GM12878 (cell line): ENCODE measurements around the gene OLFML2A. TPM values are rescaled to one million over a fixed set of nuclear protein-coding genes. Genes with fewer than 3 reads are reported as not detected.
A peak's percentile ranks its signal among the peaks of the same experiment; 100 is the strongest.

Source experiments
- ASH2L ChIP-seq: fragments of 300-600, 200-600 bp; sonication (generic); IDR thresholded peaks from 2 replicates; pipeline ENCODE4 v1.6.1; 2017; ENCODE audit warnings: low read depth, mild to moderate bottlenecking, borderline replicate concordance
- BHLHE40 ChIP-seq, 2 experiments: fragments of 450-650 bp in 1 of 2; IDR thresholded peaks; 2 replicates each; pipeline ENCODE4 v1.6.1; 2011 to 2017; ENCODE audit warnings: low read depth in 2 of 2, borderline replicate concordance in 1 of 2, improper control_type of control experiment in 1 of 2, low read length in 1 of 2, mild to moderate bottlenecking in 1 of 2
- CHD1 ChIP-seq: IDR thresholded peaks from 2 replicates; pipeline ENCODE4 v1.6.1; 2012; ENCODE audit warnings: low read depth, low read length, improper control_type of control experiment
- CHD2 ChIP-seq: IDR thresholded peaks from 2 replicates; pipeline ENCODE4 v1.6.1; 2011; ENCODE audit warnings: low read depth, low read length, improper control_type of control experiment, borderline replicate concordance
- CTCF ChIP-seq, 3 experiments: IDR thresholded peaks in 2 of 3; conservative IDR thresholded peaks in 1 of 3; 2 replicates each; pipeline ENCODE4 v1.5.1; 2011; ENCODE audit warnings: low read depth in 3 of 3, low read length in 3 of 3, mild to moderate bottlenecking in 3 of 3, control low read depth in 2 of 3, moderate library complexity in 2 of 3, inconsistent platforms in 1 of 3, mixed read lengths in 1 of 3; ENCODE audit not compliant: control insufficient read depth in 2 of 3, insufficient read depth in 1 of 3; ENCODE audit errors: extremely low read depth in 1 of 3
- E2F8 ChIP-seq: fragments of 450-650 bp; IDR thresholded peaks from 2 replicates; pipeline ENCODE4 v1.6.1; 2018; ENCODE audit warnings: mild to moderate bottlenecking, low read depth, moderate library complexity; ENCODE audit not compliant: partially characterized antibody
- MTA3 ChIP-seq: IDR thresholded peaks from 2 replicates; pipeline ENCODE4 v1.6.1; 2012; ENCODE audit warnings: low read length, inconsistent platforms, borderline replicate concordance
- NFXL1 ChIP-seq: fragments of 450-650 bp; IDR thresholded peaks from 2 replicates; pipeline ENCODE4 v1.6.1; 2017; ENCODE audit warnings: antibody characterized with exemption, mild to moderate bottlenecking, borderline replicate concordance
- NFYB ChIP-seq: IDR thresholded peaks from 2 replicates; pipeline ENCODE4 v1.6.1; 2011; ENCODE audit warnings: low read depth, mild to moderate bottlenecking, low read length, improper control_type of control experiment, moderate library complexity; ENCODE audit not compliant: insufficient read depth
- NKRF ChIP-seq: fragments of 450-650 bp; conservative IDR thresholded peaks from 2 replicates; pipeline ENCODE4 v1.6.1; 2017; ENCODE audit warnings: mild to moderate bottlenecking, moderate library complexity
- SMAD1 ChIP-seq: fragments of 450-650 bp; IDR thresholded peaks from 2 replicates; pipeline ENCODE4 v1.6.1; 2018; ENCODE audit warnings: mild to moderate bottlenecking, low read depth; ENCODE audit not compliant: partially characterized antibody
- TAF1 ChIP-seq: IDR thresholded peaks from 2 replicates; pipeline ENCODE4 v1.6.1; 2011; ENCODE audit warnings: mild to moderate bottlenecking, low read depth, low read length, borderline replicate concordance
- YY1 ChIP-seq: IDR thresholded peaks from 2 replicates; pipeline ENCODE4 v1.6.1; 2011; ENCODE audit warnings: low read depth, mild to moderate bottlenecking, low read length
- ZNF217 ChIP-seq: fragments of 450-650 bp; IDR thresholded peaks from 2 replicates; pipeline ENCODE4 v1.6.1; 2017; ENCODE audit warnings: antibody characterized with exemption, mild to moderate bottlenecking
- ZNF622 ChIP-seq: fragments of 450-650 bp; IDR thresholded peaks from 2 replicates; pipeline ENCODE4 v1.6.1; 2017; ENCODE audit warnings: mild to moderate bottlenecking, inconsistent platforms
- polyA plus RNA-seq, 11 experiments: library from polyadenylated mRNA; depleted of rRNA in 4 of 11; unstranded in 6 of 11; stranded (reverse) in 5 of 11; fragments of >200 nt; fragmentation: Nextera tagmentation in 4 of 11; fragmentation: Illumina TruSeq in 1 of 11; extraction: Ambion mirVana in 4 of 11; extraction: Trizol in 1 of 11; gene quantifications; 1 replicate in 1 of 11; 2 replicates in 10 of 11; pipeline versions ENCODE4 v1.2.1 to v1.2.3, GENCODE V29; 2011 to 2016; ENCODE audit warnings: inconsistent platforms in 2 of 11, missing spikeins in 2 of 11, low read depth in 1 of 11
- total RNA-seq, 4 experiments: library from RNA; depleted of rRNA in 3 of 4; stranded (reverse); fragments of >200 nt in 3 of 4; fragmentation: Illumina TruSeq in 1 of 4; extraction: Trizol in 1 of 4; gene quantifications; 2 replicates each; pipeline versions ENCODE4 v1.2.1 to v1.2.3, GENCODE V29; 2013 to 2021
- TF ChIP-seq, protein P1 (sequence below): IDR thresholded peaks from 2 replicates; pipeline ENCODE4 v1.6.1; 2012; ENCODE audit warnings: improper control_type of control experiment, low read depth, low read length; ENCODE audit not compliant: insufficient replicate concordance

Gene OLFML2A
- total and polyA plus RNA-seq, 10 of the 15 experiments (the other 5 are each of a cell fraction or from before 2014, with no cell fraction given): 0.02 to 0.13 (median 0.10) TPM; not detected in 4

DNA sequence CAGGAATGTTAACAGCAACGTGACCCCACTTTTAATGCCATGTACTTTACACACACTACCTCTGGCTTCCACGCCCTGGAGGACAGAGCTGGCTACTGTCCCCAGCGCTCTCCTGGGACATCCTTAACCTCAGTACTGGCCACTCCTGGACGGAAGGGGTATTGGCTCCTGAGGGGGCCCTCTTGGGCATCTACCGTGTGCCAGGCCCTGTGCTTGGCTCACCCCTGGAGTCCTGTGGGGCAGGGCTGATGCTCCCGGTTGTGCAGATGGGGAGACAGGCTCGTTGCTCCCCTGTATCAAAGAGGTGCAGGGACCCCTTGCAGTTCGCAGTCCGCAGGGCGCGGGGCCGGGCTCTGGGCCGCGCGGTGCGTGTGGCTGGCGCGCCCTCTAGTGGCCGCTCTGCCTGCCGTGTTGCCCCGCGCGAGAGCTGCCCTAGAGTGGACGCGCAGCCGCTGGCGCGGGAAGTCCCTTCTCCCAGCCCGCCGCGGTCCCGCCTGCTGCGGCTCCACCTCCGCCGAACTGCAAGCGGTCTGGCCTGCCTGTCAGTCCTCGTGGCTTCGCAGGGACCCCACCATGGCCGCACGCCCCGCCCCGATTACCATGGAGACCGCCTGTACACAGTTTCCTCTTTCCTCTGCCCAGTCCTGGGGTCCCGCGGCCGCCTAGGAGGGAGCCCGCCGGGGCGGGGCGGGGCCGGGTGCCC lies 76.0 kb downstream of the OLFML2A start, which contains the start of gene WDR38 (continued):
- TF ChIP-seq, protein P1, sequence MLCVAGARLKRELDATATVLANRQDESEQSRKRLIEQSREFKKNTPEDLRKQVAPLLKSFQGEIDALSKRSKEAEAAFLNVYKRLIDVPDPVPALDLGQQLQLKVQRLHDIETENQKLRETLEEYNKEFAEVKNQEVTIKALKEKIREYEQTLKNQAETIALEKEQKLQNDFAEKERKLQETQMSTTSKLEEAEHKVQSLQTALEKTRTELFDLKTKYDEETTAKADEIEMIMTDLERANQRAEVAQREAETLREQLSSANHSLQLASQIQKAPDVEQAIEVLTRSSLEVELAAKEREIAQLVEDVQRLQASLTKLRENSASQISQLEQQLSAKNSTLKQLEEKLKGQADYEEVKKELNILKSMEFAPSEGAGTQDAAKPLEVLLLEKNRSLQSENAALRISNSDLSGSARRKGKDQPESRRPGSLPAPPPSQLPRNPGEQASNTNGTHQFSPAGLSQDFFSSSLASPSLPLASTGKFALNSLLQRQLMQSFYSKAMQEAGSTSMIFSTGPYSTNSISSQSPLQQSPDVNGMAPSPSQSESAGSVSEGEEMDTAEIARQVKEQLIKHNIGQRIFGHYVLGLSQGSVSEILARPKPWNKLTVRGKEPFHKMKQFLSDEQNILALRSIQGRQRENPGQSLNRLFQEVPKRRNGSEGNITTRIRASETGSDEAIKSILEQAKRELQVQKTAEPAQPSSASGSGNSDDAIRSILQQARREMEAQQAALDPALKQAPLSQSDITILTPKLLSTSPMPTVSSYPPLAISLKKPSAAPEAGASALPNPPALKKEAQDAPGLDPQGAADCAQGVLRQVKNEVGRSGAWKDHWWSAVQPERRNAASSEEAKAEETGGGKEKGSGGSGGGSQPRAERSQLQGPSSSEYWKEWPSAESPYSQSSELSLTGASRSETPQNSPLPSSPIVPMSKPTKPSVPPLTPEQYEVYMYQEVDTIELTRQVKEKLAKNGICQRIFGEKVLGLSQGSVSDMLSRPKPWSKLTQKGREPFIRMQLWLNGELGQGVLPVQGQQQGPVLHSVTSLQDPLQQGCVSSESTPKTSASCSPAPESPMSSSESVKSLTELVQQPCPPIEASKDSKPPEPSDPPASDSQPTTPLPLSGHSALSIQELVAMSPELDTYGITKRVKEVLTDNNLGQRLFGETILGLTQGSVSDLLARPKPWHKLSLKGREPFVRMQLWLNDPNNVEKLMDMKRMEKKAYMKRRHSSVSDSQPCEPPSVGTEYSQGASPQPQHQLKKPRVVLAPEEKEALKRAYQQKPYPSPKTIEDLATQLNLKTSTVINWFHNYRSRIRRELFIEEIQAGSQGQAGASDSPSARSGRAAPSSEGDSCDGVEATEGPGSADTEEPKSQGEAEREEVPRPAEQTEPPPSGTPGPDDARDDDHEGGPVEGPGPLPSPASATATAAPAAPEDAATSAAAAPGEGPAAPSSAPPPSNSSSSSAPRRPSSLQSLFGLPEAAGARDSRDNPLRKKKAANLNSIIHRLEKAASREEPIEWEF: no peak
- TF ChIP-seq SMAD1 (no peak), CHD1 (no peak), NKRF (peak; percentile 62), YY1 (no peak; the same call in 1 of the 2 replicates), MTA3 (no peak), NFXL1 (no peak), BHLHE40 (IDR thresholded peaks at IDR 0.05; ENCODE audit: borderline replicate concordance in 1 of 2, low read depth in 2 of 2, low read length in 1 of 2) (peak; percentile 59 to 66; a peak in 2 of 4 replicates), NFYB (no peak), ZNF622 (no peak), CTCF (IDR thresholded peaks at IDR 0.05 in 2 of 3, conservative IDR thresholded peaks at IDR 0.05 in 1 of 3; ENCODE audit: control insufficient read depth in 2 of 3, extremely low read depth in 1 of 3, insufficient read depth in 1 of 3, low read depth in 3 of 3, low read length in 3 of 3) (peak; percentile 82 to 98 (median 87)), TAF1 (no peak), ASH2L (no peak), CHD2 (0 out of 2 replicates have a peak, but pooled peaks have one; percentile 44), ZNF217 (peak; percentile 58; the same call in 1 of the 2 replicates), E2F8 (no peak)
